GM04503 (cell line): Measurements from ENCODE around the gene FAM24B.
"Not testable (repeated sequence)": the region's sequence is repeated elsewhere in the genome, so short reads cannot be mapped to it uniquely, and the experiment has no call there.

Source experiments
- DNase-seq: peaks from one replicate; pipeline ENCODE4 v3.0.0-alpha.2; 2012; ENCODE audit warnings: low read depth

Gene FAM24B

DNA sequence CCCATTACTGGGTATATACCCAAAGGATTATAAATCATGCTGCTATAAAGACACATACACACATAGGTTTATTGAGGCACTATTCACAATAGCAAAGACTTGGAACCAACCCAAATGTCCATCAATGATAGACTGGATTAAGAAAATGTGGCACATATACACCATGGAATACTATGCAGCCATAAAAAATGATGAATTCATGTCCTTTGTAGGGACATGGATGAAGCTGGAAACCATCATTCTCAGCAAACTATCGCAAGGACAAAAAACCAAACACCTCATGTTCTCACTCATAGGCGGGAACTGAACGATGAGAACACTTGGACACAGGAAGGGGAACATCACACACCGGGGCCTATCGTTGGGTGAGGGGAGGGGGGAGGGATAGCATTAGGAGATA is 21.3 kb downstream of the FAM24B start:
- DNase-seq, result not testable (repeated sequence)

DNA sequence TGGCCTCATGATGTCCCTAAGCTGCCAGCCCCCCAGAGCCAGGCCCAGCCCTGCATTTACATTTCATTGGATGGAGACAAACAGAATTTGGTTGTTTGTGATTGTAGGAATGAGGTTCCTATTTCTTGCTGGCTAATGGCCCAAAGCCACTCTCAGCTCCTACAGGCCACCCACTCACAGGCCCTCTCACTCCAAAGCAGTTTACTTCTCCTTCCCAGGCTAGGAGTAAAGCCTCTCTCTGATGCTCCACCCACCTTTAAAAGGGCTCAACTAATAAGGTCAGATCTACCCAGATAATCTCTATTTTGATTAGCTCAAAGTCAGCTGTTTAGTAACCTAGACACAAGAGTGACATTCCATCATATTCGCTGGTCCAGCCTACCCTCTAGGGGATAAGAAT is 22.5 kb downstream of the FAM24B start:
- DNase-seq, result no peak

- DNase-seq, result no peak
Measured at GRCh38 chr10:122855745-122856144, 23.6 kb downstream of the FAM24B start.

DNA sequence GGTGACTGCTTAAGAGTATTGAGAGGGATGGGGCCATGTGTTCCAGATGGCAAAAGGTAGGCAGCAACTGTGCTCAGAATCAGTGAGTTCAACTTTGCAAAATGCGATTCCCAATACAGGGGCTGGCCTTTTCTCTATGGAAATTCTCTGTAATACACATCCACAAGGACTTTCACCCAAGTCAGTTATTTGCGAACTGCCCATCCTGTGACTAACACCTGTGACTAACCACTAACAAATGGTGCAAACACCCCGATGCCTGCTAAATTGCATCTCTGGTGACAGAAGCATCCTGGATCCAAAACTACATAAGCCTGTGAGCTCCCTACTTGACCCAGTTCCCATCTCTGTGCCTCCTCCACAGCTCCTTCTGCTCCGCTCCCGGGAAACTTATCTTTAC is 24.7 kb downstream of the FAM24B start:
- DNase-seq, result peak; percentile 73

DNA sequence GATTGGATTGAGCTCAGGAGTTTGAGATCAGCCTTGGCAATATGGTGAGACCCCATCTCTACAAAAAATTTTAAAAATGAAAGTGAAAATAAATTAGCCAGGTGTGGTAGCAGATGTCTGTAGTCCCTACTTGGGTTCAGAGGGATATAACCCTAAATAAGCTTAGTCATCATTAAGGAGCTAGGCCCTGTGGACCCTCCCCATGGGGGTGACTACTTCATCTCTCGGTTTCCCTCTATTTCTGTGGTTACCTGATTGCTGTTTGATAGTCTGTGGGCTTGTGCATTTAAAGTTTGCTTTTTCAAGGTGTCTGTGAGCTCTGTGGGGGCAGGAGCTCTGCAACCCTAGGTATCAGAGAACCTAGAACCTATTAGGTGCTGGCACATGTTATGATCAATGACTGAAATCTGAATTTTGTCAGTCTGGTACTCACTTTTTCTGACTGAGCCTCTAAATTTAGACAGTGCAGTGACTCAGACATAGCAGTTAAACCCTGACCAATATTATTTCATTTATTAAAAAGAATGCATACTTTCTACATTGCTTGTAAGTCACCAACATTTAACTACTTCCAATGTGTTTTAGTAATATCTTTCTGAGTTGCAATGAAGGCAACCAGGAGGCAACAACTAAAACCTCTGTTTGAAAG is 25.6 kb downstream of the FAM24B start:
- no peak for DNase-seq

- no peak for DNase-seq
Measured at GRCh38 chr10:122852261-122852660, 27.1 kb downstream of the FAM24B start.

DNA sequence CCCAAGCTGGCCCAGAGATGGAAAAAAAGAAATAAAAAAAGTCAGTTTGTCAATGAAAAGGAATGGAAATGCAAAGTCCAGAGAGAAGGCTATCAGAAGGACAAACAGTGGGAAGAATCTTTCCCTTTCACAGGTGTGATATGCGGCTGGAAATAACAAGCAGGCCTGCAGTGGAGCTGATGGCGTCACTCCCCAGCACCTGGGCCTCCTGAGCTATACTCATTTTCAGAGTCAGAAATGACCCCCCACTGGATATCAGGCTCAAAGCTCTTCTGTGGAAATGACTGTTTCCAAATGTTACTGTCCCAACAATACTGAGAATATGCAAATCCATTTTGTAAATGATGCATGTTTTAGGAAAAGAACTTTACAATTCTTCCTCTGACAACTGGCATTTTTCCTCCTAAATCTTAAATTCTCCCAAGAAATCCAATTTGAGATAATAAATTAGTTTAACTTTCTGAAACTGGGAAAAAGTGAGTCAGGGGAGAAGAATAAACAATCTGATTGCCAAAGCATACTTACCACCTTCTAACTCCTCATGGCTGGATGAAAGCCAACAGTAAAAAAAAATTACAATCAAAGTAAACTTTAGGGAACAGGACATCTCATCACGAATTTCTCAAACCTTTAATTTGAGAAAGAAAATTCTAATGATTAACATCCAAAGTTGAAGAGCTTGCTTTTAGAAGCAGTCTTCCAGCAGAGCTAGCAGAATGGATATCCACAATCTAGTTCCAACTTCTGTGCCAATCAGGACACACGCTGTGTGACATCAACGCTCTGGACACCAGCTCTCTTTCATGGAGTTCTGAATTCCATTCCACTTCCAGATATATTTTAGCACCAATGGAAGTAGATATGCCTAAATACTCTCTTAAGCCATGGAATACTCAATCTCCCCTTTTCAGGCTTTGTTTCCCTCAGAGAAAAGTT is 28.4 kb downstream of the FAM24B start:
- DNase-seq, result no peak

GRCh38 chr10:122849900-122850605 is 29.3 kb downstream of the FAM24B start:
- DNase-seq, result no peak

- no peak for DNase-seq
Measured at GRCh38 chr10:122849090-122849489, 30.3 kb downstream of the FAM24B start.

- no peak for DNase-seq
Measured at GRCh38 chr10:122847782-122848604, 31.4 kb downstream of the FAM24B start.

- DNase-seq, result no peak
Measured at GRCh38 chr10:122845783-122846332, 33.5 kb downstream of the FAM24B start, which contains the start of gene CUZD1. Gene CUZD1 (minus strand): TSS chr10:122845857. CDS start chr10:122845843, 14 bp downstream.

GRCh38 chr10:122844146-122844545 is 35.2 kb downstream of the FAM24B start:
- DNase-seq, result no peak

DNA sequence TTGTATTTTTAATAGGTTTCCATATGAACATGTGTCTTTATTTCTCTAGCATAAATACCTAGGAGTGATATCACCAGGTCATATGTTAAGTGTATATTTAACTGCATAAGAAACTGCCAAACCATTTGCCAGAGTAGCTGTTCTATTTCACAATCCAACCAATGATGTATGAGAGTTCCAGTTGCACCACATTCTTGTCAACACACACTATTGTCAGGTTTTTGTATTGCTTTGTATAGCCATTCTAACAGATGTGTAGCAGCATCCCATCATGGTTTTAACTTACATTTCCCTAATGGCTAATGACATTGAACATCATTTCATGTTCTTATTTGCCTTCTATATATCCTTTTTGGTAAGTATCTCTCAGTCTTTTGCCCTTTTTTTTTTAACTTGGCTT is 37.8 kb downstream of the FAM24B start:
- no peak for DNase-seq

- DNase-seq, result no peak
Measured at GRCh38 chr10:122839505-122839904, 39.9 kb downstream of the FAM24B start.

DNA sequence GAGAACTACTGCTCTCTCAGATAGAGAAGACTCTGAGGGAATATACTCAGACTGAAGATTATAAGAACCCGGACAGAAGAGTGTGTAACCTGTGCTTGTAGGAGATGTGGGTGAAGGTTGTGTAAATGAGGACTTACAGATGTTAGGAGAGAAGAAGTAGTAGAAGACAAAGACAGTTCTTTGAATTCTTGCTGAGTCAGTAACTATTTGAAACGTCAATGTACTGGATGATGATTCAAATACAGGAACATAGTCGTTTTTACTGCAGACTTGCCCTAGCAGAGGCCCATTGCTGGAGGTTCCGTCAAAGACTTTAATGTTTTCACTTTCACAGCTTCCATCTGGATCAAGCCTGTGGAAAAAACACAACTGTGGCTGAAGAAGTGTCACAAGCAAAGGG is 40.5 kb downstream of the FAM24B start:
- no peak for DNase-seq

DNA sequence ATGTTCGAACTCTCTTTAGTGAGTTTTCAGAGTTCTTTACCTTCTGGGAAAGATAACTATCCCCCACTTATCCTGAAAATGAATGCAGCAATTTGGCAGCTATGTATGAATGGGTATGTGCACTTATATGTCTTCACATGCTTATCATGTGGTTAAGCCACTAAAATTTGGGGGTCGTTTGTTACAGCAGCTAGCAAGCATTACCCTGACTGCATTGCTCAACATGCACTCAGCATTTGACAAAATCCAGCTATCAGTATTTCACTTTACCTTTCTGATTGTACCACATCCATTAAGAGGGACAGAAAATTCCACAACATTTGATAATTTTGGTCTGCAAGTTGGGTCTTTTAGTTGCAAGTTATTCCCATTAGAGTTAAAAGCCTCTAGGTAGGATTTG is 43.5 kb downstream of the FAM24B start:
- no peak for DNase-seq

- DNase-seq, result no peak
Measured at GRCh38 chr10:122830965-122831353, 48.4 kb downstream of the FAM24B start.

- no peak for DNase-seq
Measured at GRCh38 chr10:122830273-122830964, 49.0 kb downstream of the FAM24B start.

GRCh38 chr10:122829454-122829853 is 49.9 kb downstream of the FAM24B start:
- no peak for DNase-seq

- no peak for DNase-seq
Measured at GRCh38 chr10:122828716-122829255, 50.6 kb downstream of the FAM24B start.

DNA sequence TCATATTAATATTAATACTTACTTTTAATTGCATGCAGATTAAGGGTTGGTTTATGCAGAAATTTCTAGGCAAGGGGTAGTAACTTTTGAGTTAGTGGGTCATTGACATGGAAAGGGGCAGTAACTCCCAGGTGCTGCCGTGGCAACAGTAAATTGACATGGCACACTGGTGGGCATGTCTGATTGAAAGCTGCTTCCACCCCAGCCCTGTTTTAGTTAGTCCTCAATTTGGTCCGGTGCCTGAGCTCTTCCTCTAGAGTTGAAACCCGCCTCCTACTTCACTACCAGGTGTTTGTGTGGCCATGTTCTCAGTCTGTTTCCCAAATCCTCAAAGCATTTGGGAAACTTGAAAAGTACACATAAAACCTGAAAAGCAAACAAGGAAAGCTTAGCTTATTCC is 52.1 kb downstream of the FAM24B start:
- no peak for DNase-seq
